Measurements from ENCODE around the gene TBX1. TPM values are rescaled to one million over a fixed set of nuclear protein-coding genes. Genes with fewer than 3 reads are reported as not detected.

Gene TBX1
- total RNA-seq, 2 donors from 2014 or later = 0.24 TPM; not detected in 1

DNA sequence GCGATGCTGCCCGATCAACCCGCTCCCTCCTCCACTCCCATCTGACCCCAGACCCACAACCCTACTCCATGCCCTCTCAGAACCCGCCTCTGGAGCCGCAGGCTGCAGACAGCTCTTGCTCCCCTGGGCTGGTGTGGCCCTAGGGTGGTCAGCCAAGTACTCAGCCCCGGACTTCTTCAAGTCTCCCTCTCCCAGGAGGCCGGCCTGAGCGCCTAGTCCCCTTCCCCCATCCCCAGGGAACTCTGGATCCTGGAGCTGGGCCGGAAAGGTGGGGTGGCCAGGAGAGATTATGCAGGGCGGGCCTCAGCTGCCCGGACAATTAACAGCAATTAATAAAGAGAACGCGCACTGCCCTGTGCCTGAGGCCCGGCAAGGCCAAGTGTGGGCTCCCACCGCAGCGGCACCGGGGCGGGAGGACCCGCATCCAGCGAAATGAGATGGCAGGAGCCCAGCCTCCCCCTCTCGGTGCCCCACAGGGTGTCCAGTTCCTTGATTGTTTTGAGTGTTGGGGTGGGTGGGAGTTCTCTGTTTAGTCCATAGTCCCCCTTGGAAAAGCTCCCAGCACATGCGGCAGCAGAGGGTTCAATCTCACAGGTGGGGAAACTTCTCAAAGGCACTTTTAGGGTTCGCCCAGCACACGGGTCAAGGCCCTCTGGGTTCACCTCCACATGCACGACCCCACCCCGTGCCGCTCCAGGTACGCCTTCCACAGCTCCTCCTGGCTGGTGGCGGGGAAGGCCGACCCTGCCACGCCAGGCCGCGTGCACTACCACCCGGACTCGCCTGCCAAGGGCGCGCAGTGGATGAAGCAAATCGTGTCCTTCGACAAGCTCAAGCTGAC, 3.1 kb downstream of the TBX1 start:
- Histone ChIP-seq H3K9me3 (no peaks in the 10 kb centered on the region), H3K27me3 (peaks cover 31 to 63% of the 10 kb centered on the region in 2 donors), H3K4me1 (peaks cover 0 to 43% of the 10 kb centered on the region in 2 donors), H3K27ac (no peak overlapping the region), H3K36me3 (no peaks in the 10 kb centered on the region), H3K4me3 (no peak overlapping the region)
- no peak for DNase-seq (ENCODE audit: low spot score)
- TF ChIP-seq, protein P1, sequence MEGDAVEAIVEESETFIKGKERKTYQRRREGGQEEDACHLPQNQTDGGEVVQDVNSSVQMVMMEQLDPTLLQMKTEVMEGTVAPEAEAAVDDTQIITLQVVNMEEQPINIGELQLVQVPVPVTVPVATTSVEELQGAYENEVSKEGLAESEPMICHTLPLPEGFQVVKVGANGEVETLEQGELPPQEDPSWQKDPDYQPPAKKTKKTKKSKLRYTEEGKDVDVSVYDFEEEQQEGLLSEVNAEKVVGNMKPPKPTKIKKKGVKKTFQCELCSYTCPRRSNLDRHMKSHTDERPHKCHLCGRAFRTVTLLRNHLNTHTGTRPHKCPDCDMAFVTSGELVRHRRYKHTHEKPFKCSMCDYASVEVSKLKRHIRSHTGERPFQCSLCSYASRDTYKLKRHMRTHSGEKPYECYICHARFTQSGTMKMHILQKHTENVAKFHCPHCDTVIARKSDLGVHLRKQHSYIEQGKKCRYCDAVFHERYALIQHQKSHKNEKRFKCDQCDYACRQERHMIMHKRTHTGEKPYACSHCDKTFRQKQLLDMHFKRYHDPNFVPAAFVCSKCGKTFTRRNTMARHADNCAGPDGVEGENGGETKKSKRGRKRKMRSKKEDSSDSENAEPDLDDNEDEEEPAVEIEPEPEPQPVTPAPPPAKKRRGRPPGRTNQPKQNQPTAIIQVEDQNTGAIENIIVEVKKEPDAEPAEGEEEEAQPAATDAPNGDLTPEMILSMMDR (IDR thresholded peaks at IDR 0.05) = no peak

DNA sequence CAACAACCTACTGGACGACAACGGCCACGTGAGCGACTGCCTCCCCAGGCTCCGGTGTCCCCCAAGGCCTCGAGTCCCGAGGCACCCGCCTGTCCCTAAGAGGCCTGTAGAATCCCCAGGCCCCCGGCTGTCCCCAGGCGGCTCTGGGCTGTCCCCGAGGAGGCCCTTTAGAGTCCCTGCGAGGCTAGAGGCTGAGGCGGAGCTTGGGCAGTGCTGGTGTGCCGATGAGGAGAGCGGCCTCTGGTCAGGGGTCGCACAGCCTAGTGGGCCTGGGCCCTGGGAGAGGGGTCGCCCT, 3.7 kb downstream of the TBX1 start:
- Histone ChIP-seq H3K4me1 (peaks cover 0 to 38% of the 10 kb centered on the region in 2 donors), H3K9me3 (no peaks in the 10 kb centered on the region), H3K4me3 (no peak overlapping the region), H3K27me3 (peaks cover 31 to 57% of the 10 kb centered on the region in 2 donors), H3K36me3 (no peaks in the 10 kb centered on the region), H3K27ac (no peak overlapping the region)
- DNase-seq (ENCODE audit: low spot score) = no peak
- TF ChIP-seq, protein P1 (IDR thresholded peaks at IDR 0.05) = no peak

DNA sequence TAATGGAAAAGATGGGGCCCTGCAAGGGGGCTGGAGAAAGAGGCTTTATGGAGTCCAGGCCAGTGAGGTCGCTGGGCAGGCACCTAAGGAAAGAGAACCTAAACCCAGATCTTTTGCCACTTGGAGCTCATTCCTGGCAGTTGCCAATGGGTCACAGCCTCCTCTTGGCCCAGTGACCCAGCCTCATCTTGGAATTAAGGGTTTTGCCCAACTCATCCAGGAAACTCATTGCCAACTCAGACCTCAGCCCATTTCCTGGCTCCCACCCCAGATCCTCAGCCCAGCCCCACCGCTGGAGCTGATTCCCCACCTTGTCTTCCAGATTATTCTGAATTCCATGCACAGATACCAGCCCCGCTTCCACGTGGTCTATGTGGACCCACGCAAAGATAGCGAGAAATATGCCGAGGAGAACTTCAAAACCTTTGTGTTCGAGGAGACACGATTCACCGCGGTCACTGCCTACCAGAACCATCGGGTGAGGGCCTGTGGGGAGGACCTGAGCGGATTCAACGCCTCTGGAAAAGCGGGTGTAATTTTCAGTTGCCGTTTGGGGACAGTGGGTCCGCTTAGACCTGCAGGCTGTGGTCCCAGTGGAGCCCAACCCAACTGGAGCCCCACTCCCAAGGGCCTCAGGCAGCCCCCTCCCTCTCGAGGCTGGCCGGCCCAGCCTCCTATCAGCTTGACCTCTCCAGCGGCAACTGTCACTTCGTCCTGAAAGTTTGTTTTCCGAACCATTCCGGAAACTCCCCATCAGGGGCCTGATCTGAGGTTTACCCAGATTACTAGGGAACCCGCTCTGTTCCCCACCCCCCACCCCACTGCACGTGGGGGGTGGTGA, 4.3 kb downstream of the TBX1 start:
- Histone ChIP-seq H3K27me3 (peaks cover 26 to 51% of the 10 kb centered on the region in 2 donors), H3K4me1 (peaks cover 0 to 33% of the 10 kb centered on the region in 2 donors), H3K4me3 (no peak overlapping the region), H3K27ac (no peak overlapping the region), H3K36me3 (no peaks in the 10 kb centered on the region), H3K9me3 (no peaks in the 10 kb centered on the region)
- DNase-seq (ENCODE audit: low spot score) = no peak
- TF ChIP-seq, protein P1 (IDR thresholded peaks at IDR 0.05) = no peak

DNA sequence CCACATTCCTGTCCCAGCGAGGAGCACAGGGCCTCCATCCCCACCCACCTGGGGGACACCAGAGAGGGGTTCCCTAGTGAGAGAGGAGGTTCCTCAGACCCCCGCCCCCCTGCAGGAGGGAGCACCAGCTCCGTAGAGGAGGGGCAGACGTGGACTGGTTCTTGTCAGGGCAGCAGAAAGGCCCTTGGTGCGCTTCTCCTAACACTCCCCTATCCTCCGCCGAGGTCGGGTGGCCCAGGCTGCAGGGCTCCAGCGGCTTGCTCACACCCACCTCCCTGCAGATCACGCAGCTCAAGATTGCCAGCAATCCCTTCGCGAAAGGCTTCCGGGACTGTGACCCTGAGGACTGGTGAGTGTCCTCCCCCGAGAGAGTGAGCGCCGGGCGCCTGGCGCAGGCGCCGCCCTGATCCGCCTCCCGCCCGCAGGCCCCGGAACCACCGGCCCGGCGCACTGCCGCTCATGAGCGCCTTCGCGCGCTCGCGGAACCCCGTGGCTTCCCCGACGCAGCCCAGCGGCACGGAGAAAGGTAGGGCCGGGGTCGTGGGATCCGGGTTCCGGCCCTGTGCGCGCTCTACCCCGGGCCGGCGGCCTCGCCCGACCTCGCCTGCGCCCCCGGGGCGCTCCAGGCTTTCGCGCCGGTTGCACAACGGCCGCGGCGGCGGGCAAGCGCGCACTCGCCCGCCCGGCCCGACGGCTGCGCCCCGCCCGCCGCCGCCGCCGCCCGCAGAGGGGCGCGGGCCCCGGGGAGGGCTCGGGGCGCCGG, 5.1 kb downstream of the TBX1 start:
- H3K9me3 ChIP-seq = no peaks in the 10 kb centered on the region
- TF ChIP-seq, protein P1 (IDR thresholded peaks at IDR 0.05) = no peak
- peak overlapping the region in 1 of 2 donors; percentile 45 for H3K4me3 ChIP-seq
- H3K27ac ChIP-seq = no peak overlapping the region
- no peaks in the 10 kb centered on the region for H3K36me3 ChIP-seq
- DNase-seq (ENCODE audit: low spot score) = no peak
- peaks cover 0 to 33% of the 10 kb centered on the region in 2 donors for H3K4me1 ChIP-seq
- peaks cover 23 to 50% of the 10 kb centered on the region in 2 donors for H3K27me3 ChIP-seq

DNA sequence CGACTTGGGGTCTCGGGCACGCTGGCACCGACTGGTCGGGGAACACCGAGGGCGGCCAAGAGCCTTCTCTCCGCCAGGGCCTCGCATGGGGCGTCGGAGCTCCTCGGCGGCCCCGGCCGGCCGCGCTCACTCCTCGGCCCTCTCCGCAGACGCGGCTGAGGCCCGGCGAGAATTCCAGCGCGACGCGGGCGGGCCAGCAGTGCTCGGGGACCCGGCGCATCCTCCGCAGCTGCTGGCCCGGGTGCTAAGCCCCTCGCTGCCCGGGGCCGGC, 5.6 kb downstream of the TBX1 start:
- H3K36me3 ChIP-seq = no peaks in the 10 kb centered on the region
- no peaks in the 10 kb centered on the region for H3K9me3 ChIP-seq
- peaks cover 0 to 31% of the 10 kb centered on the region in 2 donors for H3K4me1 ChIP-seq
- no peak for DNase-seq (ENCODE audit: low spot score)
- peaks cover 23 to 50% of the 10 kb centered on the region in 2 donors for H3K27me3 ChIP-seq
- TF ChIP-seq, protein P1 (IDR thresholded peaks at IDR 0.05) = no peak
- H3K27ac ChIP-seq = no peak overlapping the region
- peak overlapping the region; percentile 6 to 45 for H3K4me3 ChIP-seq
